ENCODE data around the gene BCOR. TPM values are rescaled to one million over a fixed set of nuclear protein-coding genes. Genes with fewer than 3 reads are reported as not detected.

BCOR gene
- total RNA-seq, 4 donors from 2014 or later: 30.9 to 67.4 (median 42.4) TPM

DNA sequence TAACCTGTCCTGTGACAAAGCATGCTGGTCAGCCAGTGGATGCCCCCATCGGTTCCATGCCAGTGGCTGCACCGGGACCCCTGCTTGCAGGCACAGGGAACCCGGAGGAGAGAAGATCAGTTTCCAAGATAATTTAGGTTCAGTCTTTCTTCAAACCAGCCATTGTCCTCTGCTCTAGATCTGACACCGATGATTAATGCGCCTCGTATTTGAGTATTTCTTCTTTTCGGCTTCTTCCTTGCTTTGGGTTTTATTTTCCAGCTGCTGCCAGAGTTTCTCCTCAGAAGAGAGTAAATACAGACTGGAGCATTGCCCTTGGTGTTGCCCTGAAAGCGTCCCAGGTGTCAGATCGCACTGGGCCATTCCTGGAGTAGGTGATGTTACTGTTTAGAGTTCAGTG, 19.2 kb upstream of the BCOR start:
- Histone ChIP-seq H3K27me3 (no peaks in the 10 kb centered on the region), H3K4me1 (no peaks in the 10 kb centered on the region), H3K4me3 (replicated peaks in 1 of 3) (no peak overlapping the region), H3K9me3 (no peaks in the 10 kb centered on the region), H3K36me3 (no peaks in the 10 kb centered on the region), H3K27ac (no peak overlapping the region)
- no peak for DNase-seq
- TF ChIP-seq POLR2A (IDR thresholded peaks at IDR 0.05): no peak
- TF ChIP-seq, protein P1, sequence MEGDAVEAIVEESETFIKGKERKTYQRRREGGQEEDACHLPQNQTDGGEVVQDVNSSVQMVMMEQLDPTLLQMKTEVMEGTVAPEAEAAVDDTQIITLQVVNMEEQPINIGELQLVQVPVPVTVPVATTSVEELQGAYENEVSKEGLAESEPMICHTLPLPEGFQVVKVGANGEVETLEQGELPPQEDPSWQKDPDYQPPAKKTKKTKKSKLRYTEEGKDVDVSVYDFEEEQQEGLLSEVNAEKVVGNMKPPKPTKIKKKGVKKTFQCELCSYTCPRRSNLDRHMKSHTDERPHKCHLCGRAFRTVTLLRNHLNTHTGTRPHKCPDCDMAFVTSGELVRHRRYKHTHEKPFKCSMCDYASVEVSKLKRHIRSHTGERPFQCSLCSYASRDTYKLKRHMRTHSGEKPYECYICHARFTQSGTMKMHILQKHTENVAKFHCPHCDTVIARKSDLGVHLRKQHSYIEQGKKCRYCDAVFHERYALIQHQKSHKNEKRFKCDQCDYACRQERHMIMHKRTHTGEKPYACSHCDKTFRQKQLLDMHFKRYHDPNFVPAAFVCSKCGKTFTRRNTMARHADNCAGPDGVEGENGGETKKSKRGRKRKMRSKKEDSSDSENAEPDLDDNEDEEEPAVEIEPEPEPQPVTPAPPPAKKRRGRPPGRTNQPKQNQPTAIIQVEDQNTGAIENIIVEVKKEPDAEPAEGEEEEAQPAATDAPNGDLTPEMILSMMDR (IDR thresholded peaks at IDR 0.05): no peak
- intact Hi-C loops (cut with DNase I): no loop called here
- 86 to 94% methylated on average over 9 of the region's 9 CpGs for WGBS, 2 donors

DNA sequence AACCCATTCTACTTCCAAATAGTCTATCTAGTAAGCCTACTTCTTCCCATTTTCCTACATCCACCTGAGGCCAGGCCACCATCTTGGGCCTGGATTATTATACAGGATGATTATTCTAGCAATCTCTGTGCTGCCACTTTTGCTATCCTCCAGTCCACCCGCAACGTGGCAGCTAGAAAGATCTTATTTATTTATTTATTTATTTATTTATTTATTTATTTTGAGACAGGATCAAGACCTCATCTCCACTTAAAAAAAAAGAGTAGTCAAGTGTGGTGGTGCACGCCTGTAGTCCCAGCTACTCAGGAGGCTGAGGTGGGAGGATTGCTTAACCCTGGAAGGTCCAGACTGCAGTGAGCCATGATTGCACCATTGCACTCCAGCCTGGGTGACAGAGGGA, 15.2 kb upstream of the BCOR start:
- TF ChIP-seq, protein P1 (IDR thresholded peaks at IDR 0.05): no peak
- no peak for TF ChIP-seq POLR2A (IDR thresholded peaks at IDR 0.05)
- no peak for DNase-seq
- Histone ChIP-seq H3K9me3 (no peaks in the 10 kb centered on the region), H3K36me3 (no peaks in the 10 kb centered on the region), H3K4me1 (peaks cover 6 to 23% of the 10 kb centered on the region in 2 donors), H3K27me3 (no peaks in the 10 kb centered on the region), H3K27ac (no peak overlapping the region), H3K4me3 (replicated peaks in 1 of 3) (no peak overlapping the region)
- WGBS, 2 donors: 88 to 98% methylated on average over 3 of the region's 3 CpGs
- intact Hi-C loops (cut with DNase I): no loop called here

DNA sequence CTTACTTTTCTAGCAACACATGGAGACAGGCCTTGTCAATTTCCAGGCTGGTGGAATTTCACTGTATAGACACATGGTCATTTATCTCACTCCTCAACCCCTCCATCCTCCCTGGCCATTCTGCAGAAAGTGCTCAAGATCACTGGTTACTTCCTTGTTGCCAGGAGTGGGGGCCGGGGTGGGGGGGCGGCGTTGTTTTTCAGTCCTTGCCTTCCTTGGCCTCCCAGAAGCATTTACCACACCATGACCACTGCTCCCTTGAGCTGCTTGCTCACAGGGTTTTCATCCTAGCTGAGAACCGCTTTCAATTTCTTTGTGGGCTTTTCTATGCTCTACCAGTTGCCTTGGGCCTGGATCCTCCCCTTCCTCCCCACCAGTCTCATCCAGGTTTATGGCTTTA, 14.1 kb upstream of the BCOR start:
- TF ChIP-seq POLR2A (IDR thresholded peaks at IDR 0.05): no peak
- no peaks in the 10 kb centered on the region for H3K9me3 ChIP-seq
- peaks cover 11 to 34% of the 10 kb centered on the region in 2 donors for H3K4me1 ChIP-seq
- 44 to 71% methylated on average over 4 of the region's 4 CpGs for WGBS, 2 donors
- no peaks in the 10 kb centered on the region for H3K27me3 ChIP-seq
- no peak overlapping the region for H3K4me3 ChIP-seq (replicated peaks in 1 of 3)
- intact Hi-C loops (cut with DNase I): no loop called here
- no peak for DNase-seq
- H3K27ac ChIP-seq: peak overlapping the region in 1 of 3 donors; percentile 10
- H3K36me3 ChIP-seq: no peaks in the 10 kb centered on the region

DNA sequence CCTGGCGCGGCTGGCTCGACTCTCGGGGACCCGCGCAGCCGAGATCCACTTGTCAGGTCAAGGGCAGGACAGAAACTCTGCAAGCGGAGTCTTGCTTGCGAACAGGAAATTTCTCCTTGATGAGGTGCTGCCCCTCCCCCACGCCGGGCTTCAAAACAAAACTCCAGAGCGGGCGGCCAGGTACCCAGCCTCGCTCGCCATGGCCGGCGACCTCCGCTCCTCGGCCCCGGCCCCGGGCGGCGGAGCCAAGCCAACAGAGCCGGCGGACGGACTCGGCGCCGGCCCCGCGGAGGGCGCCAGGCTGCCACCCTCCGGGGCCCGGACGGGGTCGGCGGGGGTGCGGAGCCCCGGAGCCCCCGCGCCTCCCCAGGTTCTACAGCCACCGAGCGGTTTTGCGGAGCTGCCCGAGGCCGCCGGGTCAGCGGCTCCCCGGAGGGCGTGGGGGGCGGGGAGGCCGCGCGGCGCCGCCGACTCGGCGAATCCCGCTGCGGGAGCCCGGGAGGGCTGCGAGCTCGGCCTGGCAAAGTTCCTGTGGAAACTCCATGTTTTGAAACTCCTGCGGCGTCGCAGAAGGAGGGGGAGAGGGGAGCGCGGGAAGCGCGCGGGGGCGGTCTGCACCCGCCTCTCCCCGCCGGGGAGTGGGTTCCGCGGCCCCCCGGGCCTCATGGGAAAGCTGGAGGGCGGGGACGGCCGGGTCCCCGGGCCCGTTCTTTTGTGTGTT, 11.7 kb upstream of the BCOR start:
- H3K9me3 ChIP-seq: no peaks in the 10 kb centered on the region
- H3K4me3 ChIP-seq (replicated peaks in 1 of 3): peak overlapping the region; percentile 20 to 51 (median 37)
- TF ChIP-seq, protein P1 (IDR thresholded peaks at IDR 0.05): no peak
- TF ChIP-seq POLR2A (IDR thresholded peaks at IDR 0.05): peak in 1 of 2 donors; percentile 39
- peak; percentile 79 to 81 for DNase-seq
- H3K27ac ChIP-seq: peak overlapping the region; percentile 78 to 93 (median 93)
- H3K4me1 ChIP-seq: peaks cover 20 to 52% of the 10 kb centered on the region in 2 donors
- WGBS, 2 donors: 0% methylated on average over 1 to 4 of the region's 84 CpGs
- intact Hi-C loops (cut with DNase I): loop anchor here (5.0 kb wide), 1 partner anchor 58 kb away; no protein-coding TSS in a partner anchor
- H3K36me3 ChIP-seq: no peaks in the 10 kb centered on the region
- no peaks in the 10 kb centered on the region for H3K27me3 ChIP-seq

DNA sequence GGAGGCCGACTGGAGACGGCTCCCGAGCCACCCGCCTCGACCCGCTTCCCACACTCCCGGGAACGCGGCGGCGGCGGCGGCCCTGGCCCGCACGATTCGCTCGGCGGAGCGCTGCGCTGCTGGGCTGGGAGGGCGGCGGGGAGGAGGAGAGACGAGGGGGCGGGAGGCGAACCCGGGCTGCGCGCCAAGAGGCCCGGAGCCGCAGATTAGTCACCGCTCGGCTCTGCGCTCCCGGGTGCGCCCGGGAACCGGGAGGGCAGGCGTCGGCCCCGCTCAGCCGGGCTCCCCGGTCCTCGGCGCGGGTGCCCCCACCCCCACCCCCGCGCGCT, 11.2 kb upstream of the BCOR start:
- Histone ChIP-seq H3K4me3 (replicated peaks in 1 of 3) (peak overlapping the region in 1 of 3 donors; percentile 51), H3K27me3 (no peaks in the 10 kb centered on the region), H3K36me3 (no peaks in the 10 kb centered on the region), H3K4me1 (peaks cover 20 to 55% of the 10 kb centered on the region in 2 donors), H3K27ac (peak overlapping the region; percentile 78 to 93 (median 93)), H3K9me3 (no peaks in the 10 kb centered on the region)
- TF ChIP-seq, protein P1 (IDR thresholded peaks at IDR 0.05): no peak
- peak in 1 of 2 donors; percentile 37 for TF ChIP-seq POLR2A (IDR thresholded peaks at IDR 0.05)
- intact Hi-C loops (cut with DNase I): loop anchor here (5.0 kb wide), 1 partner anchor 58 kb away; no protein-coding TSS in a partner anchor
- WGBS, 2 donors: no CpG with 5 or more reads among the region's 48 CpGs
- DNase-seq: peak; percentile 76 to 77
